Psoas muscle (tissue), 8 donors: Measurements from ENCODE around the gene SLC39A11. TPM values are rescaled to one million over a fixed set of nuclear protein-coding genes. Genes with fewer than 3 reads are reported as not detected.
"Not testable (repeated sequence)": the region's sequence is repeated elsewhere in the genome, so short reads cannot be mapped to it uniquely, and the experiment has no call there.

Experiments
- ATAC-seq, 4 donors: fragments of 200-7000 bp; cut with Tn5 transposase; one replicate each; pipeline ENCODE4 v1.9.1; 2020; ENCODE audit warnings: moderate library complexity in 3 of 4, mild to moderate bottlenecking in 2 of 4
- DNase-seq, 2 donors: peaks; one replicate each; pipeline ENCODE4 v3.0.0-alpha.2; 2020
- H3K27ac ChIP-seq: fragments of 200-600 bp; one replicate; pipeline ENCODE4 v1.8.0; 2022
- H3K27me3 ChIP-seq, 3 donors: fragments of 200-600 bp in 1 of 3; one replicate each; pipeline versions ENCODE4 v1.6.1 to v1.8.0; 2013 to 2022; ENCODE audit warnings: low read length in 2 of 3, mild to moderate bottlenecking in 2 of 3, moderate library complexity in 1 of 3; ENCODE audit not compliant: insufficient read depth in 3 of 3
- H3K36me3 ChIP-seq, 2 donors: fragments of 200-600 bp in 1 of 2; one replicate each; pipeline versions ENCODE4 v1.6.1 to v1.8.0; 2013 to 2022; ENCODE audit warnings: low read depth in 1 of 2, mild to moderate bottlenecking in 1 of 2, moderate library complexity in 1 of 2; ENCODE audit not compliant: insufficient read depth in 1 of 2
- H3K4me1 ChIP-seq: fragments of 200-600 bp; one replicate; pipeline ENCODE4 v1.8.0; 2022
- H3K4me3 ChIP-seq: fragments of 200-600 bp; one replicate; pipeline ENCODE4 v1.8.0; 2022; ENCODE audit warnings: mild to moderate bottlenecking
- H3K9me3 ChIP-seq: fragments of 200-600 bp; one replicate; pipeline ENCODE4 v1.8.0; 2022
- WGBS, 3 donors: extraction: QIAGEN DNeasy Blood & Tissue Kit; methylation state at CpG; one replicate each; pipeline versions ENCODE4 v1.1.6 to v1.1.7; 2013; 5-methylcytosine and 5-hydroxymethylcytosine counted together
- intact Hi-C, 2 donors: fragments of 100-400 bp; cut with DNase I; formaldehyde crosslinking; loops; one replicate each; pipeline versions ENCODE4 v1.11.0 to v1.14.2; 2022
- polyA plus RNA-seq, 3 donors: library from polyadenylated mRNA; stranded (reverse); fragments of 200-250 nt; gene quantifications; one replicate each; pipeline ENCODE4 v1.2.3, GENCODE V29; 2013
- total RNA-seq, 4 donors: library from RNA; stranded (reverse); fragmentation: NEBNext Ultra II Directional in 2 of 4; extraction: Animal tissue kit (Norgen Biotek cat#: 25700) in 2 of 4; gene quantifications; one replicate each; pipeline versions ENCODE4 v1.2.1 to v1.2.4, GENCODE V29; 2021 to 2023
- TF ChIP-seq, protein P1 (sequence below): fragments of 200-600 bp; IDR thresholded peaks from one replicate; pipeline ENCODE4 v1.8.0; 2022; ENCODE audit warnings: antibody characterized with exemption
- donor health status: healthy with polysubstance abuse.
- donor health status: DM: no; HTN: no; CAD: no; lungs with moderate emphysema.
- donor health status: Bipolar disorder and iron deficiency.
- donor health status: healthy.
- donor health status: DM: yes; HTN: yes; CAD: no.
- donor health status: DM: no; HTN: no; CAD: no.
- donor health status: DM: no; HTN: no; CAD: no.
- donor health status: DM: yes; HTN: yes; CAD: no.

Gene SLC39A11
- total and polyA plus RNA-seq, 7 donors, result 1.6 to 9.7 (median 7.9) TPM

DNA sequence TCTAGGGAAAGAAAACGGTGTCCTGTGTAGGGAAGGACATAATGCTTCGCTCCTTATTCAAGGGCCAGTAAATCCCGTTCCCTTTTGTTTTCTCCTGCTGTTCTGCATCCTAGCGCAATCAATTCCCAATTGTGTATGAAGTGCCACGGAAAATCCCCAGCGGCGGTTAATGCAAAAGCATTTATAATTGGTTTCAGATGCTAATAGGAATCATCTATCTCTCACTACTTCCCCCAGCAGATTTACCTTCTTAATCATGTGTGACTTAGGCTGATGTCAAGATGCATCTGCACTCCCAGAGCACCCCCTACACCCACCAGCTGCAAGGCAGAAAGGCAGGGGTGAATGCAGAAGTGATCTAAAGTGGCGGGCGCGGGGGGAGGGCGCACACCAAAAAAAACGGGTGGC lies 39.6 kb upstream of the SLC39A11 start:
- H3K27me3 ChIP-seq, result no peaks in the 10 kb centered on the region
- no peaks in the 10 kb centered on the region for H3K4me1 ChIP-seq
- DNase-seq, result no peak
- no peaks in the 10 kb centered on the region for H3K9me3 ChIP-seq
- 61 to 68% (median 67%) methylated on average over 12 of the region's 12 CpGs for WGBS, 3 donors
- no peak overlapping the region for H3K4me3 ChIP-seq
- no peak for ATAC-seq
- TF ChIP-seq, protein P1, sequence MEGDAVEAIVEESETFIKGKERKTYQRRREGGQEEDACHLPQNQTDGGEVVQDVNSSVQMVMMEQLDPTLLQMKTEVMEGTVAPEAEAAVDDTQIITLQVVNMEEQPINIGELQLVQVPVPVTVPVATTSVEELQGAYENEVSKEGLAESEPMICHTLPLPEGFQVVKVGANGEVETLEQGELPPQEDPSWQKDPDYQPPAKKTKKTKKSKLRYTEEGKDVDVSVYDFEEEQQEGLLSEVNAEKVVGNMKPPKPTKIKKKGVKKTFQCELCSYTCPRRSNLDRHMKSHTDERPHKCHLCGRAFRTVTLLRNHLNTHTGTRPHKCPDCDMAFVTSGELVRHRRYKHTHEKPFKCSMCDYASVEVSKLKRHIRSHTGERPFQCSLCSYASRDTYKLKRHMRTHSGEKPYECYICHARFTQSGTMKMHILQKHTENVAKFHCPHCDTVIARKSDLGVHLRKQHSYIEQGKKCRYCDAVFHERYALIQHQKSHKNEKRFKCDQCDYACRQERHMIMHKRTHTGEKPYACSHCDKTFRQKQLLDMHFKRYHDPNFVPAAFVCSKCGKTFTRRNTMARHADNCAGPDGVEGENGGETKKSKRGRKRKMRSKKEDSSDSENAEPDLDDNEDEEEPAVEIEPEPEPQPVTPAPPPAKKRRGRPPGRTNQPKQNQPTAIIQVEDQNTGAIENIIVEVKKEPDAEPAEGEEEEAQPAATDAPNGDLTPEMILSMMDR, result no peak
- no peaks in the 10 kb centered on the region for H3K36me3 ChIP-seq
- intact Hi-C loops, result no loop called here
- H3K27ac ChIP-seq, result no peak overlapping the region

DNA sequence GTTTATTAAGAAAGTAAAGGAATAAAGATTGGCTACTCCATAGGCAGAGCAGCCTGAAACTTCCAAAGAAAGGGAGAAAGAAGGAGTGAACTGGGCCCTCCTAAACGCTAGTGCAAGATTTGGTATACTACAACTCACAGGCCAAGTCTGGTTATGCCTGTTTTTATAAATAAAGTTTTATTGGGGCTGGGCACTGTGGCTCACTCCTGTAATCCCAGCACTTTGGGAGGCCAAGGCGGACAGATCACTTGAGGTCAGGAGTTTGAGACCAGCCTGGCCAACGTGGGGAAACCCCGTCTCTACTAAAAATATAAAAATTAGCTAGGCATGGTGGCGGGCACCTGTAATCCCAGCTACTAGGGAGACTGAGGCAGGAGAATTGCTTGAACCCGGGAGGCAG lies 39.0 kb upstream of the SLC39A11 start:
- H3K9me3 ChIP-seq, H3K36me3 ChIP-seq, H3K4me3 ChIP-seq, H3K27ac ChIP-seq, intact Hi-C loops, ATAC-seq, H3K4me1 ChIP-seq, H3K27me3 ChIP-seq, DNase-seq: not testable (repeated sequence)
- 88 to 92% (median 88%) methylated on average over 6 of the region's 6 CpGs for WGBS, 3 donors

DNA sequence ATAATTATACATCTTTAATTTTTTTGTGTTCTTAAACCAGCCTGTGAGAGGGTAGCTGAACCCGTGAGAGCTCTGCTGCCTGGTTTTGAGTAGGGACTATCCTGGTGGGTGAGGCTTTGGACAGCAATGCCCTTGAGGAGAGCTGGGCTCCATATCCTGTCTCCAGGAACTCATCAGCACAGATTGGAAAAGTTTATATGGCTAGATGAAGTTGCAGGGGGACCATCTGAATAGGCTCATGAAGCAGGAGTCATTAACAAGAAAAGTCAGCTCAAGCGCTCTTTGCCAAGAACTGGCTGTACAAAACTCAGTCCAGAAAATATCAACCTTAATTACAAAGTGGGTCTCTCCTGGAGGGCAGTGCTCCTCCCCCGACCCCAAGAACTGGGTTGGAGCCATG lies 38.5 kb upstream of the SLC39A11 start:
- Histone ChIP-seq H3K27ac (no peak overlapping the region), H3K4me1 (no peaks in the 10 kb centered on the region), H3K36me3 (no peaks in the 10 kb centered on the region), H3K27me3 (no peaks in the 10 kb centered on the region), H3K4me3 (no peak overlapping the region), H3K9me3 (no peaks in the 10 kb centered on the region)
- 71 to 76% (median 72%) methylated on average over 3 of the region's 3 CpGs for WGBS, 3 donors
- ATAC-seq (no peak), DNase-seq (no peak)
- intact Hi-C loops, result no loop called here
- TF ChIP-seq, protein P1, result no peak

DNA sequence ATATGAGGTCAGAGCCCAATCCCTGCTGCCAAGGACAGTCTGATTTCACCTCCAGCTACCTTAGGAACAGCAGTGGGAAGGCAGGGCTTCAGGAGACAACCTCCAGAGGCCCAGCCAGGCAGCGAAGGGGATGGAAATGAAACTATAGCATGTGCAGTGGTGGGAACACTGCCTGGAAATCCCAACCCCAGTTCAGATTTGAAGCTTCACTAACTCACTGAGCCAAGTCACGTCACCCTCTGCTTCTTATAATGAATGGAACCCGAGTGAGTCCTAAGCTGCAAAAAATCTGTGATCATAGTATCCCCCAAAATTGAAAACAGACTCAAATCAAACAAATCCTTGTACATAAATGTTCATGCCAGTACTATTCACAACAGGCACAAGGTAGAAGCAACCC lies 36.0 kb upstream of the SLC39A11 start:
- H3K4me3 ChIP-seq, result no peak overlapping the region
- WGBS, 3 donors, result 50 to 73% (median 62%) methylated on average over 3 of the region's 3 CpGs
- ATAC-seq, result no peak
- TF ChIP-seq, protein P1, result no peak
- no peaks in the 10 kb centered on the region for H3K27me3 ChIP-seq
- H3K9me3 ChIP-seq, result no peaks in the 10 kb centered on the region
- no peaks in the 10 kb centered on the region for H3K4me1 ChIP-seq
- intact Hi-C loops, result no loop called here
- no peak for DNase-seq
- H3K36me3 ChIP-seq, result no peaks in the 10 kb centered on the region
- H3K27ac ChIP-seq, result no peak overlapping the region

DNA sequence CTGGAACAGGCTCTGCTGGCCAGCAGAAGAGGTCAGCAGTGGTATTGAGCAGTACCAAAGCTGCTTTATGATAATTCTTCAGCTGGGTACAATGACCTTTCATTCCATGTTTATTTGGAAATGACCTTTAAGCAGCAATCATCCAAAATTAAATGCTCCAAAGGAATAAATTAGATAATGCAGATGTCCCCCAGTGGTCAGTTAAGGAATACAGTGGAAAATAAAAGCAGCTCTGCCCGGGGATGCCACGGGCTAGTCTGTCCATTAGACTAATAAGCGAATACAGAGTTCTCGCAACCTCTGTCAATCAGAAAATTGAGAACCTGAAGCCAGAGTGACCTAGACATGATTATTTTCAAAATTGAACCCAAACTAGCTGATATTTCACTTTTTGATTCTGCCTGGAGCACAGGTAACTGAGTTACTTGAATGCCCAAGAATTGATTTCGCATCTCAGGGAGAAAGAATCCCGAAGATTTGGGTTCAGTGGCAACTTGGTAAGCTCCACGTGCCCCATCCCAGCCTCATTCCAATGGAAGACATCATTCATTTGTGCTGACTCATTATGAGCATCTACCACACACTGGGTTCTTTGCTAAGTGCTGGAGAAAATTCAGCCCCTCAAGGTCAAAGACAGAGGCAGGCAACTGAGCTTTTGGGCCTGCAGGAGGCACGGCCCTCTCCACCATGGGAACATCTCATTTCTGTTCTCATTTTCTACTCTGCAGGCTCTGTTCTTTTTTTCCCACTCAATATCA lies 34.4 kb upstream of the SLC39A11 start:
- no peaks in the 10 kb centered on the region for H3K27me3 ChIP-seq
- ATAC-seq (no peak), DNase-seq (no peak)
- no peaks in the 10 kb centered on the region for H3K9me3 ChIP-seq
- H3K4me3 ChIP-seq, result no peak overlapping the region
- H3K36me3 ChIP-seq, result no peaks in the 10 kb centered on the region
- H3K4me1 ChIP-seq, result no peaks in the 10 kb centered on the region
- intact Hi-C loops, result no loop called here
- WGBS, 3 donors, result 78 to 88% (median 79%) methylated on average over 8 of the region's 8 CpGs
- TF ChIP-seq, protein P1, result no peak
- no peak overlapping the region for H3K27ac ChIP-seq
